Vagina (tissue), 2 donors: ENCODE data around the gene FHDC1.

Source experiments
- POLR2A ChIP-seq, 2 donors: fragments of 450-650 bp; IDR thresholded peaks; one replicate each; pipeline ENCODE4 v1.6.1; 2017; ENCODE audit warnings: antibody characterized with exemption in 2 of 2, mild to moderate bottlenecking in 2 of 2, moderate library complexity in 2 of 2
- POLR2AphosphoS5 ChIP-seq, 2 donors: sonication (generic); formaldehyde crosslinking; IDR thresholded peaks; one replicate each; pipeline ENCODE4 v1.9.0; 2017; ENCODE audit warnings: antibody characterized with exemption in 2 of 2, mild to moderate bottlenecking in 2 of 2, low read depth in 1 of 2; ENCODE audit not compliant: insufficient read depth in 1 of 2
- TF ChIP-seq, protein P1 (sequence below), 3 experiments: fragments of 450-650 bp in 2 of 3; fragments of 200-600 bp in 1 of 3; sonication (generic) in 1 of 3; IDR thresholded peaks; one replicate each; pipeline ENCODE4 v1.5.1; 2017 to 2019; ENCODE audit warnings: antibody characterized with exemption in 3 of 3, mild to moderate bottlenecking in 2 of 3, moderate library complexity in 2 of 3

DNA sequence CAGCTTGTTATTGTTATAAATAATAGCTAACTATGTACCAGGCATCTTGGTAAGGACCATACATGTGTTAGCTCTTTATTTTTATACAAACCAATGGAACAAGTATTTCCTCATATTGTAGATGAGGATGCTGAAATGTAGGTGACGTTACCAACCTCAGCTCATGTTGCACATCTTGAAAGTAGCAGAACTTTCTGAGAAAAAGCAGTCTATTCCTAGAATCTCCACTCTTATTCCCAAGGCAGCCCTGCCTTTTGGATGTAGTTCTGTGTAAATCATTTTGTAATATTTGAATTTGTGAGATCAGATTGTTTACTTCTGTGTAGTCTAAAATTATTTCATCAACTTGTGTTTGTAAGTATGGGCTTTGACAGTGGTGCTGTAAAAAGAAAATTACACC, 5.3 kb downstream of the FHDC1 start:
- TF ChIP-seq POLR2A (IDR thresholded peaks at IDR 0.05), result no peak
- TF ChIP-seq, protein P1, sequence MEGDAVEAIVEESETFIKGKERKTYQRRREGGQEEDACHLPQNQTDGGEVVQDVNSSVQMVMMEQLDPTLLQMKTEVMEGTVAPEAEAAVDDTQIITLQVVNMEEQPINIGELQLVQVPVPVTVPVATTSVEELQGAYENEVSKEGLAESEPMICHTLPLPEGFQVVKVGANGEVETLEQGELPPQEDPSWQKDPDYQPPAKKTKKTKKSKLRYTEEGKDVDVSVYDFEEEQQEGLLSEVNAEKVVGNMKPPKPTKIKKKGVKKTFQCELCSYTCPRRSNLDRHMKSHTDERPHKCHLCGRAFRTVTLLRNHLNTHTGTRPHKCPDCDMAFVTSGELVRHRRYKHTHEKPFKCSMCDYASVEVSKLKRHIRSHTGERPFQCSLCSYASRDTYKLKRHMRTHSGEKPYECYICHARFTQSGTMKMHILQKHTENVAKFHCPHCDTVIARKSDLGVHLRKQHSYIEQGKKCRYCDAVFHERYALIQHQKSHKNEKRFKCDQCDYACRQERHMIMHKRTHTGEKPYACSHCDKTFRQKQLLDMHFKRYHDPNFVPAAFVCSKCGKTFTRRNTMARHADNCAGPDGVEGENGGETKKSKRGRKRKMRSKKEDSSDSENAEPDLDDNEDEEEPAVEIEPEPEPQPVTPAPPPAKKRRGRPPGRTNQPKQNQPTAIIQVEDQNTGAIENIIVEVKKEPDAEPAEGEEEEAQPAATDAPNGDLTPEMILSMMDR (IDR thresholded peaks at IDR 0.05), result no peak
- TF ChIP-seq POLR2AphosphoS5 (IDR thresholded peaks at IDR 0.05; ENCODE audit: insufficient read depth in 1 of 2, low read depth in 1 of 2), result no peak
